Measurements from ENCODE around the gene TSPOAP1.
A peak's percentile ranks its signal among the peaks of the same experiment; 100 is the strongest.

Gene TSPOAP1

DNA sequence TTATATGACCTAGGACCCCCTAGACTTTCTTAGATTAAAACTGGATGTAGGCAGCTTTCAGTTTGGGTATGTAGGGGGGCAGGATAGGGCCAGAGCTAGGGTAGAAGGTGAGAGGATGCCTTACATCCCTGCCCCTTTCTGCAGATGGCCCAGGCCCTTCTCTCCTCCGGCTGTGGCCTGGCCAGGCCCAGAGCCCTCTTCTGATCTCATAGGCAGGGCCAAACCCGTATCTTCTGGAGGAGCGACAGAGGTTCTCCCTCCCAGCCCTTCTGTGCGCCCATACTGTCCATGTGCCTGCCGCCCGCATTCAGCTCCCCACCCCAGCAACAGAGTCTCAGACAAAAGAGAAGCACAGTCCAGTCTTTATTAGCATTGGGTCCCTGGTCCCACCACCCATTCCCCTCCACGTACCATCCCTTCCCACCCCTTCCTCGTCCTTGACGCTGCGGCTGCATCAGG lies 2.0 kb upstream of the TSPOAP1 start:
- DNase-seq, result no peak

DNA sequence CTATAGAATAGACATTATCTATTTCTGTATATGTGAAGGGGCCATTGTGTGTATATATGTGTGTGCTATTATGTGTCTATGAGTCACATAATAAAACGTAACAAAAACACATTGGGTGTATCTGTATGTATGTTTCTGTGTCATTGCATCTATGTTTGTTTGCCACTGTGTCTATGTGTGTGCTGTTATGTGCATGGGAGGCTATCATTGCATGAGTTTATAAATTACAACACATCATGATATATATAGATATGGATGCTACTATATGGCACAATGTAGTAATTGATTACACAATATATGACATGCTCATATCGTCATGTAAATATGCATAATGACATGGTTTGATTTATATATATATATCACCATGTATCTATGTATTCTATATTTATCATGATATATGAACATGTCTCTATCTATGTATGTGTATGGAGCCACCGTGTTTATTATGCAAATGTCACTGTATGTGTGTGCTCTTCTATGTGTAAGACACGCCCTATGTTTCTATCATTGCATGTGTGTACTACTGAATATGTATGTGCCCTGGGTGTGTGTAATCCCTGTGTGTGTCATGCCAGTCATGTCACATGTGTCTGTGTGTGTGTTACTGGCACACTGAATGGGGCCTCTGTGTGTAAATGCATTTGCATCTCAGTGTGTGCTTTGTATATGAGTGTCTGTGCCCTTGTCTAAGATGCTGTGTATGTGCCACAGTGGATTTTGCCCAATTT lies 1.4 kb upstream of the TSPOAP1 start:
- no peak for DNase-seq

DNA sequence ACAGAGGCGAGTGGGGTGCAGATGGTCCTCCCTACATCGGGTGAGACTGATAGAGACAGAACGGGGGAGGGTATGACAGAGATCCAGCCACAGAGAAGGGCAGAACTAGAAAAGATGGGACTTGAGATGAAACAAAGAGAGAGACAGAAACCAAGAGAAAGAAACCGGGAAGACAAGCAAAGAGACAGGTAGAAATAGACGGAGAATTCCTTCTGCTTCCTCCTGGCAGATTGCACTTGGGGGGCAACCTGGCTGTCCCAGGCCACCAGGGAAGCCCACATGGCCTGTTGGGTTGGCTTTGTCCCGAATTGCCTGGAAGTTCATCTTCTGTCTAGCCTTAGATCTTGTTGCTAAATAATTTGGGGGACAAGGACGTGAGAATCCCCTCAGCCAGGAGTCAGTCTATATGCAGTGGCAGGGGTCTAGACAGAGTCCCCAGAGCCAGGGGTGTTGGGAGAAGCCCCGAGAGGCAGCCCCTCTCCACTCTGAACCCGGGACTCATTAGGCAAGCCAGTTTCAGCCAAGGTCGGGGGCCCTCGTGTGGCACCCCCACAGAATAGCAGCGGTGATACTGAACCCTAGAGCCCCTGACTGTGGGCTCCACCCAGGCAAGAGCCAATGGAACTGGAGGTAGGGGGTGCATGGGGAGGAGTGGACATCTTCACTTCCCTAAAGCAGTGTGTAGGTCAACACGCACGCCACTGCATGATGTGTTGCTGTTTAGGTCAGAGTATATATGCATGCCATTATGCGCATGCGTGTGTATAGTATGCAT lies 627 bp upstream of the TSPOAP1 start:
- peak; percentile 42 for DNase-seq

DNA sequence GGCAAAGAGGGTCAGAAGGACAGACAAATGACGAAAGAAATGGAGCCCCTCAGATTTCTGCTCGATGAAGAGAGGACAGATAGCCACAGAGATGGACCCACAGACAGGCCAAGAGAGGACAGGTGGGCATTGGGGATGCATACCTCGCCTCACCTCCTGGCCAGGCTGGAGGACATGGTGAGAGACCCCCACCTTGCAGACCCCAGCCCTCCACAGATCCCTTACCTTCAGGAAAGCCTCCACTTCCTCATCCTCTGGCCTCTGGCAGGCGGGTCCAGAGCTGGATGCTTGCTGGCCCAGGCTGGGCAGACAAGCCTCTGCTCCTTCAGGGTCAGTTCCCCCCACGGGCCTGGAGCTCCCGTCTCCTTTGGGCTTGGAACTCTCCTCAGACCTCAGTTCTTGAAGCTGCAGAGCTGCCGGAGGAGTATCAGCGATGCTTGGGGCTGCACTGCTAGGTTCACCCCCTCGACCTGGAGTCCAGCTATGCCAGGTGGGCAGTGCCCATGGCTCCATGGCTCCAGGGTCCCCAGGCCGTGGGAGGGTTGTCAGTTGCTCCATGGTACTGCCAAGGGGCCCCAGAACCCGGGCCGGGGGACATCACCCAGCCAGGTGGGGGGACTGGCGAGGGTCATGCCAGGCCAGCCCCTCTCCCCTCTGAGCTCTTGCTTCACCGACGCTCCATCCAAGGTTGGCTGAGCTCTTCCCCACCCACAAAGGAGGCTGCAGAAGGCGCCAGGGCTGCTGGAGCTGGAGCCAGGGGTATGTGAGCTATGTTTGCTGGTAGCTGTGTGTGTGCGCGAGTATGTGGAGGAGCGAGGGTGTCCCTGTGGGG lies 1.0 kb downstream of the TSPOAP1 start:
- DNase-seq, result no peak

DNA sequence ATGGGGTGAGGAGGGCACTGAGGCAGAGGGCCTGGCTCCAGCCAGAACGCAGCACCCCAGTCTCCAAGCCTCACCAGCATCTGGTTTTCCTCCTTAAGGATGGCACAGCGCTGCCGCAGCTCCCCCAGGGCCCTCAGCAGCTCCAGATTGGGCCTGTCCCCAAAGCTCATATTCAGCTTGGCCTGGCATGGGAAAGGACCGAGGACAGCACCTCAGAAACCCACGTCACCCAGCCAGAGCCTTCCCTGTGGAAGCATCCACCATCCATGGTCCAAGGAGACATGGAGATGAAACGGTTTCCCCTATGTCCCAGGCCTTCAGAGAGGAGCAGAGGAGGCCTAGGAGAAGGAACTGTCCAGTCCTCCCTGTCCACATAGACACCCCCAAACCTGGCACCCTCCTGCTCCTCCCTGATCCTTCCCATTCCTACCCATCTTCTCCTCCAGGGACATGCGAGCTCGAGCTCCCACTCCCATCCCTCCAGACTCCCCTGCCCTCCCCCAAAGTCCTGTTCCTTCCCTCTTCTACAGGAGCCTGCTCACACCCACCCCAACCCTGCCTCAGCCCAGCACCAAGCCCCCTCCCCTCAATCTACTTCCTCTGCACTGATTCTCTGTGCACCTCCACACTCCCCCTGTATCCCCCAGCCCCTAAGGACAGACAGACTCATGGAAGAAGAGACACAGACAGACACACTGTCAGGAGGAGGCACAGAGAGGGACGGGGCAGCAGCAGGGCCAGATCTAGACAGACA lies 1.8 kb downstream of the TSPOAP1 start:
- DNase-seq, result no peak

DNA sequence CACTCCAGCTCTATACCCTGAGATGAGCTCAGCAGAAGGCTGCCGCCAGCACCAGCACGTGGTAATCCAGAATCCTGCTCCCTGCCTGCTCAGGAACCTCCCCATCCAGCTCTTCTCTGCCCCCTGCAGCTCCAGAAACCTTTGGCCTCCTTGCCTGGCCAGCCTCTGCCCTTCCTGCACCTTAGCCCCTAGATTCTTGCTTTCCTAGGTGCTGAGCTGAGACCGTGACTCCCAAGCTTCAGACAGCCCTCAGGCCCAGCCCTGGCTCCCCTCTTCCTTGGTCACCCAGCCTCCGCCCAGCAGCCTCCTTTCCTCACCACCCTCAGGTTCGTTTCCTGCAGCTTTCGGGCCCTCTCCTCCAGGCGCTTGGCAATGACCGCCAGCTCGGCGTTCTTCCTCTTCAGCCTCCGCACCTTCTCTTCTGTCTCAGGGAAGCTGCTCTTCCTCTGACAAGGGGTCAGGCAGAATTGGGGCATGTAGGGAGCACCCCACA lies 2.6 kb downstream of the TSPOAP1 start:
- DNase-seq, result no peak

DNA sequence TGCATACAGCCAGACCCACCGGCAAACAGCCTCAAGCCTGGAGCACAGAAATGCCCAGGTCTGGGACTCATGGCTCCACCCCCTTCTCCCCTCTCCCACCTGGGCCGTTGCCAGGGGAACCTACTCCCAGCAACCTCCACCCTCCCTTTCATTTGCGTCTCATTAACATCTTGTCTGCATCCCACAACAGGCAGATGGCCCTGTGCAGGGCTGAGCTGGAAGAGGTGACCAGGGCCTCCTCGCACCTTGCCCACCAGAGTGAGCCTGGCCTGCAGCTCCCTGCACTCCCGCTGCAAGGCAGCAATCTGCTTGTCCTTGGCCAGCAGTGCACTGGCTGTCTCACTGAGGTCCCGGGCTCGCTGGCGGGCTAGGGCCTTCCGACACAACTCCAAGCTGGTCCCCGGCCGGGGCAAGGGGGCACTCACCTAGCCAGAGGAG lies 3.3 kb downstream of the TSPOAP1 start:
- no peak for DNase-seq

DNA sequence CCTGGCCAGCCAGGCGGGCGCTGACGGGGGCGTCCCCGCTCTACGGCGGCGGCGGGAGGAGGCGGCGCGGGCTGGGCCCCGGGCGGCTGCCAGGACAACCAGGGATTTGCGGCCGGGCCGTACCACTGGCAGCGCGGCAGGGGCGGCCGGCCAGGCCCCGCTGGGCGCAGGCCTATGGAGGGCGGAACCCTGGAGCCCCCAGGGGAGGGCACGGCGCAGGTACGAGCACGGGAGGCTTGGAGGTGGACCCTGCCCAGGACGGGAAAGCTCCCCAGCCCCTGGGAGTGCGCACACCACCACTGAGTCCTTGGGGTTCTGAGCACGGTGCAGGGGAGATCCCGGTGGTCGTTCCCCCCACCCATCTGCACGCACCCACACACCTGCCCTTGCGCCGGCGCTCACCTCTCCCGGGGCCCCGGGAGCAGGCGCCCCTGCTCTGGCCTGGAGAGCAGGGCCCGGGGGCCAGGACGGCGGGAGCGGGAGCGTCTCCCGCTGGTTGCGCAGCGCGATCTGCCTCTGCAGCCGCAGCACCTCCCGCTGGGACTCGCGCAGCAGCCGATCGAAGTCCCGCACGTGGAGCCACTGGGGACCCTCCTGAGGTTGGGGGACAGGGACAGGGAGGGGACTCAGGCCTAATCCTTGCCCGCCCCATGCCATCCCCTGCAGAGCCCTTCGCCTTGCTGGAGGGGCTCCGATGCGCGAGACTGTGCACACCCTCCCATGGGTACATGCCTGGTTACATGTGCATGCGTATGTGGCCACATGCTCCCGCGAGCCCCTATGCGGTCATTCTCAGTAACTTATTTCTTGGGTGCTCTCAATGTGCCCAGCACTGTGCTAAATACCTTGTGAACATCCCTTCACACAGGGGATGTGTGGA lies 3.9 kb downstream of the TSPOAP1 start:
- DNase-seq, result peak; percentile 83

DNA sequence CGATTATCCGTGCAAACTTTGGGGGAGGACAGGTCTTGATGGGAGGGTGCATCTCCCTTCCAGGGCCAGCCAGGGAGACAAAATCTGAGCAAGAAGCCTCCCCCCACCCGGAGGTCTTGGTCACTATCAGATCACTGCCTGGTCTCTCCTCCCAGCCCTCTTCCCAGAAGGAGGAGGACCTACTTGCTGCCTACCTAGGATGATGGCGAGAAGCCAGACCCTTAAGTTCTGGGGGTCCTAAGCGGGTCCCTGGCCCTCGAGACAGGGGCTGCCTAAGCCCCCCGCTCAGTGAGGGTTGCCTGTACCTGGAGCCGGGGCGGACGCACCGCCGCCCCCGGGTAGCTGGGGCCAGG lies 4.6 kb downstream of the TSPOAP1 start:
- no peak for DNase-seq

DNA sequence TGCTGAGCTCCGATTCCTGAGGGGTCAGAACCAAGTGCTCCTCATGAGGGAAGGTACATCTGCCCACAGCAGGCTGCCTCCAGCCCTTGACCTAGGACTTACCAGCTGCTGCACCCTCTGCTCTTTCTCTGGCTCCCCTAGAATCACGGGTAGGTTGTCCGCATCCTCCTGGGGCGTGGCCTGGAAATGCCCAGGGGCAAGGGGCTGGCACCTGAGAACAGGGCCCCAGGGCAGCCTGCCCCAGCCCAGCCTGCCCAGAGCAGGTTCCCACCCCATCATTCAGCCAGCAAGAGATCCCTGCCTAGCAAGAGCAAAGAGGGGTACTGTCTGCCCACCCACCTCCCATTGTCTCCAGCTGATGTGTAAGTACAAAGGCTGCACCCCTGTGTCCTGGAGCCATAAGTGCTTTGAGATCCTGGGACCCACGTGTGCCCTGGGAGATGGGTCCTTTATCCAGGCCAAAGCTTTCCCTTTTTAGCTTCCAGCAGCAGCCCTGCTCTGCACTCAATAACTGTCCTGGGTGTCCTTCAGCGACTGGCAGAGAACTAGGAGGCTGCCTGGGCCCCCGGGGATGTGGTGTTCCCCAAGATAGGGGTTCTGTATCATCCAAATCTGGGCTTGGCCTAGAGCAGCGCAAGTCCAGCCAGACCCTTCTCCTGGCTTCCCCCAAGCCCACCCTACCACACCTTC lies 5.1 kb downstream of the TSPOAP1 start:
- DNase-seq, result no peak

DNA sequence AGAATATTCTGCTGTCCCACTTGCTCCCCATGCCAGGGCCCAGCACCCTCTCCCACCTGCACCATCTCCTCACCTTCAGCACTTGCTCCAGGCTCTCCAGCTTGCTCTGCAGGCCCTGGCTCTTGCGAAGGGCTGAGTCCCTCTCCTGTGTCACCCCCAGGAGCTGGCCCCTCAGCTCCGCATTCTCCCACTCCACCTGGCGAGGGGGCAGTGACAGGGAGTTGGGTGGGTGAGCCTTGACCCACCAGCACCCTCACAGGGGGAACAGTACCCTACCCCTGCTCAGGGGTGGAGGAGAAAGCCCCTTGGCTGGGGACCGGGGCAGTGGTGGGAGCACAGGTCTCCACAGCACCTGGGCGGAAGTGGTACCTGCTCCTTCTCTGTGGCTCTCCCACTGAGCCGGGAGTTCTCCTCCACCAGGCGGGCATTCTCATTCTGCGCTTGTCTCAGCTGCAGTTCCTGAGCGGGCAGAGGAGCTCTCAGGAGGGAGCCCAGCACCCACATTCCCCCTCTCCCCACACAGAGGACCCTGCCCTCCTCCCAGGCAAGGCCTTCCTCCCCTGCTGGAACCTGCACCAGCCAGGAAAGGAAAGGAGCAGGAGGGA lies 5.9 kb downstream of the TSPOAP1 start:
- DNase-seq, result no peak

DNA sequence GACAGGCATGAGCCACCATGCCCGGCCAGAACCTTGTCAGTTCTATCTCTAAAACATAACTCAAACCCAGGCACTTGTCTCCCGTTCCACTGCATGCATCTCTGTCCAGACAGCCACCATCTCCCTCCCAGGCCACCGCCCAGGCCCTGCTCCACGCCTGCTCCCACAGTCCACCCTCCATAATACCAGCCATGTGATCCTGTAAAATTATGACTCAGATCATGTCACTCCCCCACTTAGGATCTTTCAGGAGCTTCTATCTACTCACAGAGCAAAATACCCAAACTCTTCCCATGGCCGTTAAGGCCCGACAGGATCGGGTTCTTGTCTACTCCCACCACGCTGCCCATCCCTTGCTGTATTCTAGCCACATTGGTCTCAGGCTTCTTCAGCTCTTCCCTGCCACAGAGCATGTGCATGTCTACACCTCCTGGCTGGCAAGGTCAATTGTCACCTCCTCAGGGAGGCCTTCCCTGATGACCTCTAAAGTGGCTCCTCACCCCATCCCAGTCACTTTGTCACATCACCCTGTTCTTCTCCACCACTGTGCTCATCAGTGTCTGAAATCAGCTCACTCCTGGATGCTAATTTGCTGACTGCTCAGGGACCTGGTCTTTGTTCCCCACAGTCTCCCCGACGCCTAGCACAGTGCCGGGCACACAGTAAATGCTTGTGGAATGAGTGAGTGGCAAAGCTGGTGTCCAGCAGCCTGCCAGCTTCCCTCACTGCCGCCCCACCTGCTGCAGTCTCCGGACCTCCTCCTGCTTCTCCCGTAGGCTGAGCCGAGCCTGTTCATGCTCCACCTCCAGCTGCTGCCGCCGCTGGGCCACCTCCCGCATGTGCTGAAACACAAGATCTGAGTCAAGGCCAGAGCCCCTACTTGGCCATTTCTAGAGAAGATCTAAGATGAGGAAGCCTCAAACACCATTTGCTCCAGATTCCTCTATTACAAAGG lies 6.7 kb downstream of the TSPOAP1 start:
- DNase-seq, result no peak

DNA sequence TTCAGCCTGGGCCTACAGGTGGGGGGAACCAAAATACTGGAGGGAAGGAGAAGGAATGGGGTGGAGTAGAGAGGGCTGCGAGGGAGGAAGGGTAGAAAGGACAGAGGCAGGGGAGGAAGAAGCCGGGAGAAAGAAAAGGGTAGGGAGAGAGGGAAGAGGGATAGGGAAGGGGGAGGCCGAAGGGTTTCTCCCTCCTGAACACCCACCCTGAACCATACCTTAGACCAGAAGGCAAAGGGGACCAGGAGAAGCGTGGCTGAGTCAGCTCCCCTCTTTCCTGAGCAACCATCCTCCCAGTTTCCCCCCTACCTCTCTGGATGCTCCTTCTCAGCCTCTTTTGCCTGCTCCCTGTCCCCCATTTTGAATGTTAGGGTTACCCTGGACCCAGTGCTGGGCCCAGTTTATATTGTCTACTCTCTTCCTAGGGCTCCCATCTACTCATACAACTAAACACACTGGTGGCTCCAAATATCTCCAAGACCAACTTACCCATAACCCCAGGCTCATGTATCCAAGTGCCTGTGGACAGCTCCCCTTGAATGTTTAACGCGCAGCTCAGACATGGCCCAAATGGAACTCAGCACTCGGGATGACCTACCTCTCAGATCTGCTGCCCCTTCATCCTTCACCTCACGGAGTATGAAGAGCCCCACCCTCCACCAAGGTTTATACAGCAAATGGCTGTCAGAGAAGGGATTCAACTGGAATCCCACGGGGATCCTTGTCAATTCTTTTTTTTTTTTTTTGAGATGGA lies 7.8 kb downstream of the TSPOAP1 start:
- no peak for DNase-seq

DNA sequence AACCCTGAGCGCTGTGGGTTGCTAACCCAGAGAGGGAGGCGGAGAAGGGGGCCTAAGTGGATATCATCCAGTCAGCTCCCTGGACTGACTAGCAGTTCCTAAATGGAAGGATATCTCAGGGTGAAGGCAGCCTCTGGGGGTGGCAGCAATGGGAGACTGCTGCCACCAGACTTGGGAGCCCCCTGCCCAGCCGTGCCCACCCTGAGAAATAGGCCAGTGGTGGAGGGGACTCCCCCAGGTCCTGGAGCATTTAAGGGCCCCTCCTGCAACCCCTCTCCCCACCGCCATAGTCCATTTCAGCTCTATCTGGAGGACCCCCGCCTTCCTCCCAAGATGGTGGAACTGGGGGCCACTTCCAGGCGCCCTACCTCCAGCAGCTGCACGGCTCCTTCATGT lies 8.4 kb downstream of the TSPOAP1 start:
- no peak for DNase-seq

DNA sequence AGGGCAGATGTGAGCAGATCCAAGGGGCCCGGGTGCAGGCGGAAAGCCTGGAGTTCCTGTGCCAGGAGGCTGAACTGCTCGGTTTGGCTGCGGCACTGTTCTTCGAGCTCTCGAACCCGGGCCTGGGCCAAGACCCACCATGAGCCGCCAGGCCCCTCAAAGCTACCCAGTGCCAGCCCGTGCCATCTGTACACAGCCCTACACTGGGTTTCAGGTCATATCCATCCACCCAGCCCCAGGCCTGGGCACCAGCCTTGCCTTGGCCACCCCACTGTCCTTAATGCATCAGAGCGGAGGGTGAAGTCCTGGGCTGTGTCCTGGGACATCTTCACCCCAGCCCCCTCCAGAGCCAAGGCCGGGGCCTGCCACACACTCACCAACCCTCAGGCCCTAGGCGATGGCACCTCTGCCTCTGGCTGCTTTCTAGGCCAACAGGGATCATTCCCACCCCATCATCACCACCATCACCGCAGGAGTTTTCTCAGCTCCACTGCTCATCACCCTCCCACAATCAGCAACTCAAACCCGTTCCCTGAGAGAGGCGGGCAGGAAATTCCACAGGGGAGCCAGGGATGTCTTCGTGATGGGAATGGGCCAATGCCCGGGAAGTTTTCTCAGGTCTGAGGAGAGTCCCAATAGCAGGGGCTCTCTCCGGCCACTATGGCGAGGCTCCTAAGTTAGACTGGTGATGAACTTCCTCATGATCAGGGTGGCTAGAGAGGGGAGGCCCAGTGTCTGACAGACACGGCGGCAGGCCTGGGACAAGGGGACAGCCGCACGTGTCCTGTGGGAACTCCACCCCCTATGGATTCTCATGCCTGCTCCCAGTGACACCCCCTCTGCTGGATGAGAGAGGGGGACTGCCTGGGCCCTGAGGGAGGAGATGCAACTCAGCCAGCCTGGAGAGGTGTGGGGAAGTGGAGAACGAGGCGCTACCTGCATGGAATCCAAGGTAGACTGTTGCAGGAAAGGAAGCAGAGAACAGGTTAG lies 9.1 kb downstream of the TSPOAP1 start:
- DNase-seq, result no peak

DNA sequence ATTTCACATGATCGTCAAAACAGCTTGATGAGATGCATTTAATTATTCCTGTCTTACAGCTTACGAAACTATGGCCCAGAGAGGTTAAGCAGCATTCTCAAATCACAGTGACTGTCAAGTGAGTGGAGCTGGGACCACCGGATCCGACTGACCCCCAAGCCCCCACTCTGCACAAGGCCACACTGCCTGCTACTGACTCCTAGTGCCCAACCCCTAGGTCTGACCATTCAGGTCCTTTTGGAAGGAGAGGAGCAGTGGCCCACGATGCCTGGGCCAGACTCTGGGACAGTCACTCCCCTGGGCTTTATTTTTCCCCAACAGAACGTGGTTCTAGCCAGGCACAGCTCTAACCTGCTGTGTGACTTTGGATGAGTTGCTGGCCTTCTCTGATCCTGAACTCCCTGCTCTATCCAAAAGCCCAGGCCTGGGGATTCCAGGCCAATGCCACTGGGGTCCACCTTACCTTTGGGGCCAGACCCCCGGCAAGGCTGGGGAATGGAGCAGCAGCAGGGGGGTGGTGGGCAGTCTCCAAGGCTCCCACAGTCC lies 9.9 kb downstream of the TSPOAP1 start:
- no peak for DNase-seq

Data from right kidney (tissue), 1 donor.